Thyroid gland (tissue), 4 donors: ENCODE data around the gene EID3. TPM values are rescaled to one million over a fixed set of nuclear protein-coding genes. Genes with fewer than 3 reads are reported as not detected.
A peak's percentile ranks its signal among the peaks of the same experiment; 100 is the strongest.

Experiments
- DNase-seq, 2 donors: peaks; one replicate each; pipeline ENCODE4 v3.0.0-alpha.2; 2019
- H3K27ac ChIP-seq, 3 donors: fragments of 200-600 bp; sonication (generic); 1 replicate in 2 of 3; 2 replicates in 1 of 3; pipeline ENCODE4 v1.5.1; 2016 to 2019; ENCODE audit warnings: mild to moderate bottlenecking in 1 of 3, moderate library complexity in 1 of 3
- H3K27me3 ChIP-seq: fragments of 200-600 bp; sonication (generic); one replicate; pipeline ENCODE4 v1.5.1; 2019
- H3K36me3 ChIP-seq, 2 donors: fragments of 200-600 bp; sonication (generic); one replicate each; pipeline ENCODE4 v1.5.1; 2016 to 2019
- H3K4me1 ChIP-seq, 2 donors: fragments of 200-600 bp; sonication (generic); one replicate each; pipeline ENCODE4 v1.5.1; 2017 to 2019
- H3K4me3 ChIP-seq, 3 donors: fragments of 200-600 bp; sonication (generic); replicated peaks in 1 of 3; 1 replicate in 2 of 3; 2 replicates in 1 of 3; pipeline ENCODE4 v1.5.1; 2016; ENCODE audit warnings: mild to moderate bottlenecking in 1 of 3
- H3K9me3 ChIP-seq: fragments of 200-600 bp; sonication (generic); one replicate; pipeline ENCODE4 v1.5.1; 2017
- POLR2A ChIP-seq, 2 donors: fragments of 450-650 bp; IDR thresholded peaks; one replicate each; pipeline ENCODE4 v1.6.1; 2017; ENCODE audit warnings: antibody characterized with exemption in 2 of 2, mild to moderate bottlenecking in 2 of 2, moderate library complexity in 1 of 2
- WGBS, 2 donors: methylation state at CpG; one replicate each; pipeline ENCODE4 v1.1.5; 2017; 5-methylcytosine and 5-hydroxymethylcytosine counted together
- intact Hi-C: fragments of 100-400 bp; cut with DNase I; formaldehyde crosslinking; loops from one replicate; pipeline ENCODE4 v1.15.1; 2023
- total RNA-seq, 4 donors: library from RNA; depleted of rRNA; stranded (reverse); fragments of >200 nt; gene quantifications; one replicate each; pipeline ENCODE4 v1.2.3, GENCODE V29; 2016
- TF ChIP-seq, protein P1 (sequence below), 6 experiments: fragments of 200-600 bp in 3 of 6; fragments of 450-650 bp in 3 of 6; sonication (generic) in 3 of 6; IDR thresholded peaks; one replicate each; pipeline ENCODE4 v1.5.1; 2016 to 2019; ENCODE audit warnings: antibody characterized with exemption in 6 of 6, mild to moderate bottlenecking in 2 of 6, inconsistent platforms in 1 of 6, moderate library complexity in 1 of 6

The EID3 gene
- total RNA-seq, 4 donors from 2014 or later: 8.0 to 22.2 (median 9.8) TPM

DNA sequence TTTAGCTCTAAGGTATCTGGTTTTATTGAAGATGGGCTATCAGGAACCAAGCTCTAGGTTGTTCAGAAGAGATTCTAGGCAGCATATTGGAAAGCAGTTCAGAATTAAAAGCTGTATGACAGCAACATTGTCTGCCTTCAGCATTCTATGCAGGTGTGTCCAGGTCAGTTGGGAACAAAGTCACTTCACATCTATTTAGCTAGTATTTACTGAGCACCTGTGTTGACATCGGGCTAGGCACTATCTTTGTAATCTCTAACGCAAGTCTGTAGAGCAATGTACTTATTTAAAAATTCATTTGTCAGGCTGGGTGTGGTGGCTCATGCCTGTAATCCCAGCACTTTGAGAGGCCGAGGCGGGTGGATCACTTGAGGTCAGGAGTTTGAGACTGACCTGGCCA lies 6.8 kb upstream of the EID3 start:
- no peak for DNase-seq
- Histone ChIP-seq H3K36me3 (peaks cover 23% of the 10 kb centered on the region in 2 donors), H3K27me3 (no peaks in the 10 kb centered on the region), H3K4me1 (peaks cover 0 to 4% of the 10 kb centered on the region in 2 donors), H3K27ac (no peak overlapping the region), H3K4me3 (no peak overlapping the region), H3K9me3 (no peaks in the 10 kb centered on the region)
- intact Hi-C loops: no loop called here
- 97 to 99% methylated on average over 4 of the region's 4 CpGs for WGBS, 2 donors
- TF ChIP-seq, protein P1, sequence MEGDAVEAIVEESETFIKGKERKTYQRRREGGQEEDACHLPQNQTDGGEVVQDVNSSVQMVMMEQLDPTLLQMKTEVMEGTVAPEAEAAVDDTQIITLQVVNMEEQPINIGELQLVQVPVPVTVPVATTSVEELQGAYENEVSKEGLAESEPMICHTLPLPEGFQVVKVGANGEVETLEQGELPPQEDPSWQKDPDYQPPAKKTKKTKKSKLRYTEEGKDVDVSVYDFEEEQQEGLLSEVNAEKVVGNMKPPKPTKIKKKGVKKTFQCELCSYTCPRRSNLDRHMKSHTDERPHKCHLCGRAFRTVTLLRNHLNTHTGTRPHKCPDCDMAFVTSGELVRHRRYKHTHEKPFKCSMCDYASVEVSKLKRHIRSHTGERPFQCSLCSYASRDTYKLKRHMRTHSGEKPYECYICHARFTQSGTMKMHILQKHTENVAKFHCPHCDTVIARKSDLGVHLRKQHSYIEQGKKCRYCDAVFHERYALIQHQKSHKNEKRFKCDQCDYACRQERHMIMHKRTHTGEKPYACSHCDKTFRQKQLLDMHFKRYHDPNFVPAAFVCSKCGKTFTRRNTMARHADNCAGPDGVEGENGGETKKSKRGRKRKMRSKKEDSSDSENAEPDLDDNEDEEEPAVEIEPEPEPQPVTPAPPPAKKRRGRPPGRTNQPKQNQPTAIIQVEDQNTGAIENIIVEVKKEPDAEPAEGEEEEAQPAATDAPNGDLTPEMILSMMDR (IDR thresholded peaks at IDR 0.05): no peak
- no peak for TF ChIP-seq POLR2A (IDR thresholded peaks at IDR 0.05)

DNA sequence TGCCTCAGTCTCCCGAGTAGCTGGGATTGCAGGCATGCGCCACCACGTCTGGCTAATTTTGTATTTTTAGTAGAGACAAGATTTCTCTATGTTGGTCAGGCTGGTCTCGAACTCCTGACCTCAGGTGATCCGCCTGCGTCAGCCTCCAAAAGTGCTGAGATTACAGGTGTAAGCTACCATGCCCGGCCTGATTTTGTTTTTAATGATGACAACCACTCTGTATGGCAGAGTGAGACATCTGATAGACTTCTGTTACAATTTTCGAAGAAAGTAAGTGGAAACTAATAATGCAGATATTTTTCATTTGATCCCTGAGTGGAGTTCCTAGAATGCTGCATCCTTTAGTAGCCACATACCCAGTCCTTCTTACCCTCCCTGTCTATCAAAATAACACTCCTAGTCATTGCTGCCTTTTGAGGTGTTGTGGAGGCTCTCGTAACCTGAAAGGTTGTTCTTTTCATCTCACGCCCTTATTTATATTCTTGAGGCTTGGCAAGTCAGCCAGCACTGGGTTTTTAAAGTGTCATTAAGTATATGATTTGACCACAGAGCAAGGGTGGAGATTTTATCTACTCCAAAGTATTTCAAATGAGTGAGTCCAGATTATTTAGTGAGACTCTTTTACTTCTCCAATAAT lies 5.9 kb upstream of the EID3 start:
- DNase-seq: no peak
- no peak overlapping the region for H3K27ac ChIP-seq
- no peak for TF ChIP-seq POLR2A (IDR thresholded peaks at IDR 0.05)
- TF ChIP-seq, protein P1 (IDR thresholded peaks at IDR 0.05): no peak
- peaks cover 0 to 4% of the 10 kb centered on the region in 2 donors for H3K4me1 ChIP-seq
- H3K27me3 ChIP-seq: no peaks in the 10 kb centered on the region
- H3K4me3 ChIP-seq: no peak overlapping the region
- peaks cover 14% of the 10 kb centered on the region in 2 donors for H3K36me3 ChIP-seq
- H3K9me3 ChIP-seq: no peaks in the 10 kb centered on the region
- intact Hi-C loops: no loop called here
- 92 to 95% methylated on average over 10 of the region's 10 CpGs for WGBS, 2 donors

DNA sequence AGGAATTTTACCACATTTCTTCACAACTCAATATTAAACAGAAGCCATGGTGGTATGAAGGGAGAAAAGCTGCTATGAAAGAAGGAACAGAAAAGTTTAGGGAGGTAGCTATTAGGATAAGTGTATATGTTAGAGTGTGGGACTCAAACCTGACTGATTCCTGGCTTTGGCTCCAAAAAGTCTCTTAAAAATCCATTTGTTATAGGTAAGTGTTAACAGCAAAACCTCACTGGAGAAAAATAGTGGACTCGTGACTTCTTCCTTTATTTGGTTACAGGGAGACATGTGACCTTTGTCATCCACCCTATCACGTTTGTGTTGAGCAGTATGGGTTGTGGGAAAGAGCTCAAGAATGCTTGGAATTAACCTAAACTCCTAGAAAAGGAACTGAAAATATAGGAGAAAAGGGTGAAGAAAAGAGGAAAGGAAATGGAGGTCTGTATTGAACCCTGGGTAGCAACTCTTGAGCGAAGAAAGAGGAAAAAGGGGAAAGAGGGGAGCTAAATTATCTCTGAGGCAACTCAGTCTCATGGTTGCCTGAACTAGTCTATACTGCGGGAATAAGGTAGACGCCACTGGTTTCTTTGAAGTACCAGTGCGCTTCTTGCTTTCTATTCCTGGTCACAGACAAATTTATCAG lies 3.6 kb upstream of the EID3 start:
- DNase-seq: no peak
- H3K4me1 ChIP-seq: peaks cover 10 to 23% of the 10 kb centered on the region in 2 donors
- no peaks in the 10 kb centered on the region for H3K9me3 ChIP-seq
- H3K36me3 ChIP-seq: peaks cover 12% of the 10 kb centered on the region in 2 donors
- TF ChIP-seq, protein P1 (IDR thresholded peaks at IDR 0.05): no peak
- TF ChIP-seq POLR2A (IDR thresholded peaks at IDR 0.05): no peak
- H3K27ac ChIP-seq: no peak overlapping the region
- 85 to 92% methylated on average over 6 of the region's 6 CpGs for WGBS, 2 donors
- no peaks in the 10 kb centered on the region for H3K27me3 ChIP-seq
- no peak overlapping the region for H3K4me3 ChIP-seq
- intact Hi-C loops: no loop called here

DNA sequence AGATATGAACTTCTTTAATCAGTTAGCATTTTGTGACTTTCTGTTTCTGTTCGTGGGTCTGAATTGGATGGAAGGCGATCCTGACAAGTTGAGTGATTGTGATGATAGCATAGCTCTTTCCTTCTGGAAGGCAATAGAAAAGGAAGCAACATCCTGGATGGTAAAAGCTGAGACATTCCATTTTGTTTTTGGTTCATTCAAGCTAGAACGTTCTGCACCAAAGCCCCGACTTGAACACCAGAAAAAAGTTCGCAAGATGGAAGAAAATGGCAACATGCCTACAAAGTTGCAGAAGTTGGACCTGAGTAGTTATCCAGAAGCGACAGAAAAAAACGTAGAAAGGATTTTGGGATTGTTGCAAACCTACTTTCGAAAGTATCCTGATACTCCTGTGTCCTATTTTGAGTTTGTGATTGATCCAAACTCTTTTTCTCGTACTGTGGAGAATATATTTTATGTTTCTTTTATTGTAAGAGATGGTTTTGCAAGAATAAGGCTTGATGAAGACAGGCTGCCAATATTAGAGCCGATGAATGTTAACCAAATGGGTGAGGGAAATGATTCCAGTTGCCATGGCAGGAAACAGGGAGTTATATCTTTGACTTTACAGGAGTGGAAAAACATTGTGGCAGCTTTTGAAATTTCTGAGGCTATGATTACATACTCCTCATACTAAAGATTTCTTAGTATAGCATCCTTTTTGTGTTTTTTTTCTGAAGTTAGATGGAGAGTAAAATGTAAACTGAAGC lies 896 bp downstream of the EID3 start:
- DNase-seq: no peak
- intact Hi-C loops: no loop called here
- Histone ChIP-seq H3K4me1 (peaks cover 10 to 19% of the 10 kb centered on the region in 2 donors), H3K27ac (peak overlapping the region in 1 of 3 donors; percentile 15), H3K9me3 (no peaks in the 10 kb centered on the region), H3K27me3 (no peaks in the 10 kb centered on the region), H3K36me3 (peaks cover 0 to 3% of the 10 kb centered on the region in 2 donors), H3K4me3 (peak overlapping the region in 1 of 3 donors; percentile 25)
- TF ChIP-seq, protein P1 (IDR thresholded peaks at IDR 0.05): no peak
- TF ChIP-seq POLR2A (IDR thresholded peaks at IDR 0.05): no peak
- 88 to 93% methylated on average over 10 of the region's 10 CpGs for WGBS, 2 donors
